Stimulated activated CD8-positive, alpha-beta memory T cell treated with anti-CD3 and anti-CD28 coated beads, Interleukin-4, amount 100 ng/mL, for 4 hours (primary cell): ENCODE results near the gene TRMT112.
"Not testable (repeated sequence)": the region's sequence is repeated elsewhere in the genome, so short reads cannot be mapped to it uniquely, and the experiment has no call there.

ENCODE experiments used
- DNase-seq, 2 donors: peaks; one replicate each; pipeline ENCODE4 v3.0.0-alpha.2; 2020; ENCODE audit warnings: low read depth in 2 of 2, low spot score in 1 of 2

Gene TRMT112

GRCh38 chr11:64313491-64314145 is 3.7 kb downstream of the TRMT112 start:
- no peak for DNase-seq

- no peak for DNase-seq
Measured at GRCh38 chr11:64312947-64313346, 4.4 kb downstream of the TRMT112 start.

GRCh38 chr11:64307795-64308194 is 9.6 kb downstream of the TRMT112 start:
- DNase-seq: not testable (repeated sequence)

DNA sequence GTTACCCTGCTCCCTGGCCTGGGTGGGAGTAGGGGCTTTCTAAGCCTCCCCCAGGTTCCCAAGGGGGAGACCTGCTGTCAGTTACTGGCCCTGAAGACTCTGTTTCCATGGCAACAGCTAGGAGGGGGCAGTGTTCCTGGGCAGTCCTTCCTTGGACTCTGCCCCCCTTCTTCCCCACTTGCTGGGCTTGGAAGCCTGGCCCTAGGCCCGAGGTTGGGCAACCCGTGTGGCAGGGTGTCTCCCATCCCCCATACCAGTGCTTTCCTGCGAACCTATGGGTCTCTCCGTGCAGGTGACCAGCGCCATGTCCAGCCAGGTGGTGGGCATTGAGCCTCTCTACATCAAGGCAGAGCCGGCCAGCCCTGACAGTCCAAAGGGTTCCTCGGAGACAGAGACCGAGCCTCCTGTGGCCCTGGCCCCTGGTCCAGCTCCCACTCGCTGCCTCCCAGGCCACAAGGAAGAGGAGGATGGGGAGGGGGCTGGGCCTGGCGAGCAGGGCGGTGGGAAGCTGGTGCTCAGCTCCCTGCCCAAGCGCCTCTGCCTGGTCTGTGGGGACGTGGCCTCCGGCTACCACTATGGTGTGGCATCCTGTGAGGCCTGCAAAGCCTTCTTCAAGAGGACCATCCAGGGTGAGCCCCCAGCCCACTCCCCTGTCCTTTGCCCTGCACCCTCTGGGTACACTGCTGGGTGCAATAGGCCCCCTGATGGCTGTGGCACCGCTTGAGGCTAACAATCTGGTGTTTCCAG is 10.3 kb downstream of the TRMT112 start:
- no peak for DNase-seq

- no peak for DNase-seq
Measured at GRCh38 chr11:64306563-64306875, 10.8 kb downstream of the TRMT112 start.

DNA sequence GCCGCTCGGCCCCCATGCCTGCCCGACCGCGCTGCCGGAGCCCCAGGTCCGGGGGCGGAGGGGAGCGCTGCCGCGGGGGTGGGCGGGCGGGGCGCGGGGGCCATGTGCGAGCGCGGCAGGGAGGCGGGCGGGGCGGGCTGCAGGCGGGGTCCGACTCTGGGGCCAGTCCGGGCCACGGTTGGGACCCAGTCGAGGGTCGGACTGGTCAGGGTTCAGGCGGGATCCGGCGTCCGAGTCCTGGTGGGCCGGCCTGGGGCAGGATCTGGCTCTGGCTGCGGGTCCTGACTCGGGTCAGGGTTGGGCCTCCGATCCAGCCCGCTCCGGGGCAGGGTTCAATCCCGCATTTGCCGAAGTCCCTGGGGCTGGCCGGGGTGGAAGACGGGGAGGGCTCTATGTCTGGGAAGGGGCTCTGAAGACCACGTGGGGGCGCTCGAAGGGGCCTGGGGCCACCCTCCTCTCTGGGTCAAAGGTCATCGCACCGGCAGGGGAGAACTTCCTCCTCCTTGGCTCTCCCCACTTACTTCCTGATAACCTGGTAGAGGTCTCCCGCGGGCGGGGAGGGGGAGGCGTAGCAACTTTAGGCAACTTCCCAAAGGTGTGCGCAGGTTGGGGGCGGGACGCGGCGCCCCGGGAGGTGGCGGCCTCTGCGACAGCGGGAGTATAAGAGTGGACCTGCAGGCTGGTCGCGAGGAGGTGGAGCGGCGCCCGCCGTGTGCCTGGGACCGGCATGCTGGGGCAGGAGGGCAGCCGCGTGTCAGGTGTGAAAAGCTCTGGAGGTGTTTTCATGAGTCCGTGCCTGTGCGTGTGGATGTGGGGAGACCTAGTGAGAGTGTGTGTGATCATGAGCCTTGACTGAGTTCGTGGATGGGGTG is 11.4 kb downstream of the TRMT112 start:
- DNase-seq: peak; percentile 43 to 61

DNA sequence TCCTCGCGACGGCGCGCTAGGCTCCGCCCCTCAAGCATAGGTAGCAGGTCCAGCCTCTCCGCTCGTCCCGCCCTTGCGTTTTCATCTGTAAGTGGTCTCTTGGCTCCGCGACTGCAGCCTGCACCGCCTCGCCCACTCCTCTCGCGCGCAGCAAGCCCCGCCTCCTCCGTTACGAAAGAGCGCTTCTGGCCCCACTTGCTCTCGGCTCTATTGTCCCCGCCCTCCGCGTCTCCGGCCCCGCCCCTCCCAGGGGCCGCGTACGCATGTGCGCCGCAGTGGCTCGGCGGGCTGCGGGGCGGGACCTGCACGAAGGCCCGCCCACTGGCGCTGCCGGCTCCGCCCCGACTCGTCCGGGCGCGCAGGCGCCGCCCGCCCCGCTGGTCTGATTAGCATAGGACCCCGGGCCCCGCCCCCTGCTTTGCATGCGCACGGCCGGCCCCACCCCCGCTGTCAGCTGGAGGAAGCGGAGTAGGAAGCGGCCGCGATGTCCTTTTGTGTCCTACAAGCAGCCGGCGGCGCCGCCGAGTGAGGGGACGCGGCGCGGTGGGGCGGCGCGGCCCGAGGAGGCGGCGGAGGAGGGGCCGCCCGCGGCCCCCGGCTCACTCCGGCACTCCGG is 12.2 kb downstream of the TRMT112 start, which contains the start of gene ESRRA:
ESRRA (plus strand) TSS at position 450 of the 616 bp plus-strand sequence. CDS start 1,656 bp downstream, outside the sequence.
- peak; percentile 99 for DNase-seq

GRCh38 chr11:64304316-64305072 is 12.9 kb downstream of the TRMT112 start:
- DNase-seq: peak; percentile 84 to 97

- no peak for DNase-seq
Measured at GRCh38 chr11:64304032-64304315, 13.4 kb downstream of the TRMT112 start.

DNA sequence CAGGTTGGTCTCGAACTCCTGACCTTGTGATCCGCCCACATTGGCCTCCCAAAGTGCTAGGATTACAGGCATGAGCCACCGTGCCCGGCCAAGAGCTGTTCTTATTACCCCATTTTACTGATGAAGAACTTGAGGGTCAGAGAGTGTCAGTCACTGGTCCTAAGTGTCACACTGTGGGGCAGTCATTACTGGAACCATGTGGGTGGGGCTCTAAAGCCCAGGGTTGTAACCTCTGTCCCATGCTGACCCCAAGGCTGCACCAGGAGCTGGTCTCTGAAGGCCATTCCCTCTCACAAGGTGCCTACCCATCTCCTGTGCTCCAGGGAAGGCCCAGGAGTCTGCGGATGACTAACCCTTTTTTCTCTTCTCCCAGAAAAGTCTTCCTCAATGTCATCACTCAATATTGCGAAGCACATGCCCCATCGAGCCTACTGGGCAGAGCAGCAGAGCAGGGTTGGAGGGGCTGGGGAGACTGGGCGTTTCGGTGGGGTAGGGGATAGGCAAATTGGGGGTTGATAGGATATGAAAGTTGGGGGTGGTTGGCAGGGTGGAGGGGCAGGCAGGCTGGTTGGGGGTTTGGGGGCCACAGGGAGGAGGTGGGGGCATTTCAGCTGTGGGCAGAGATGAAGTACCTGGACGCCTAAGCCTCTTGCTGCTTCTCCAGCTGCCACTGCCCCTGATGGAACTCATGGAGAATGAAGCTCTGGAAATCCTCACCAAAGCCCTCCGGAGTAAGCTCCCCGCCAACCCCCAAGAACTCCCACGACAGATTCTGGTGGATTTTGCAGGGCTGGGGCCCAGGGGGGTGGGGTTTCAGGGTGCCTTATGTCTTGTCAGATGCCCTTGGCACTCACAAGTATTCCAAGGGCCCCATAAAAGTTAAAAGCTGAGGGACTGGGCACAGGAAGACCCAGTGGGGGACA is 14.0 kb downstream of the TRMT112 start:
- DNase-seq: no peak

- DNase-seq: no peak
Measured at GRCh38 chr11:64299847-64300648, 17.3 kb downstream of the TRMT112 start, which contains the start of gene CATSPERZ. Gene CATSPERZ, plus strand, starts transcription at chr11:64300358. Its CDS starts 53 bp downstream, at chr11:64300411.

- DNase-seq: no peak
Measured at GRCh38 chr11:64298966-64299846, 18.2 kb downstream of the TRMT112 start.

GRCh38 chr11:64297699-64298358 is 19.5 kb downstream of the TRMT112 start:
- DNase-seq: no peak

DNA sequence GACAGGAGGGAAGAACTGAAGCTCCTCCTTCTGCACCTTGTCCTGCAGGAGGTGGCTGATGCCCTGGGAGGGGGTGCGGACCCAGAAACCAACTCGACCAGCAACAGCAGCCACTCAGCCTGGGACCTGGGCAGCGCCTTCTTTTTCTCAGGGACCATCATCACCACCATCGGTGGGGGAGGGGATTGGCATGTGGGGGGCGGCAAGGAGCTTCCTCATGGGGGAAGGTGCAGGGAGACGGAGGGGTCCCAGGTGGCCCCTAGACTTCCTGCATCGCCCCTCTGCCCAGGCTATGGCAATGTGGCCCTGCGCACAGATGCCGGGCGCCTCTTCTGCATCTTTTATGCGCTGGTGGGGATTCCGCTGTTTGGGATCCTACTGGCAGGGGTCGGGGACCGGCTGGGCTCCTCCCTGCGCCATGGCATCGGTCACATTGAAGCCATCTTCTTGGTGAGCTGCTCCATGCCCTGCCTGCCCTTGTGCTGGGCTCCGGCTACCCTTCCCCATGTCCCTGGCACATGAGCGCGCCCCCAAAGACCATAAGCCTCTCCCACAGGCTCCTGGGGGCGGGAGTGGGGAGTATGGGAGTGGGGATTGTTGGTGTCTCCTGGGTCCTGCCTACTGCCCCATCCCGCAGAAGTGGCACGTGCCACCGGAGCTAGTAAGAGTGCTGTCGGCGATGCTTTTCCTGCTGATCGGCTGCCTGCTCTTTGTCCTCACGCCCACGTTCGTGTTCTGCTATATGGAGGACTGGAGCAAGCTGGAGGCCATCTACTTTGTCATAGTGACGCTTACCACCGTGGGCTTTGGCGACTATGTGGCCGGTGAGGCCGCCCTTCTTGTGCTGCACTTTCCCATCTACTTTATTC is 20.3 kb downstream of the TRMT112 start:
- no peak for DNase-seq

- no peak for DNase-seq
Measured at GRCh38 chr11:64296236-64296635, 21.1 kb downstream of the TRMT112 start.

- no peak for DNase-seq
Measured at GRCh38 chr11:64295760-64296159, 21.6 kb downstream of the TRMT112 start.
